ENCODE results near the gene GAPVD1.
"Not testable (repeated sequence)": the region's sequence is repeated elsewhere in the genome, so short reads cannot be mapped to it uniquely, and the experiment has no call there.

Gene GAPVD1

DNA sequence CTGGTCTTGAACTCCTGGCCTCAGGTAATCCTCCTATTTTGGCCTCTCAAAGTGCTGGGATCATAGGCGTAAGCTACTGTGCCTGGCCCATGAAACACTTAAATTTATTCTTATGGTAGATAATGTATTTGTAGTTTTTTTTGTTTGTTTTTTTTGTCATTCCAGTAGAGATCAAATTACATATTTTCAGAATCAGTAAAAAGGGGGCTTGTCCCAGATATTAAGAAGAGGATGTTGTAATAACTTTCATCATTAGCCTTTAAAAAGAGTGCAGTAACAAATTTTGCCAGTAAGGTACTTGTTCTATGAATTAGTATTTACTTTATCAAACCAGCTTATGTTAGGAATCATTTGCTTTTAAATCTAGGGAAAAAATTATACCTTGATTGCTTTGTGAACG lies 42.6 kb downstream of the GAPVD1 start:
- in situ Hi-C loops (cut with MboI; ENCODE audit: low sequenced_read_pairs) = no loop called here

DNA sequence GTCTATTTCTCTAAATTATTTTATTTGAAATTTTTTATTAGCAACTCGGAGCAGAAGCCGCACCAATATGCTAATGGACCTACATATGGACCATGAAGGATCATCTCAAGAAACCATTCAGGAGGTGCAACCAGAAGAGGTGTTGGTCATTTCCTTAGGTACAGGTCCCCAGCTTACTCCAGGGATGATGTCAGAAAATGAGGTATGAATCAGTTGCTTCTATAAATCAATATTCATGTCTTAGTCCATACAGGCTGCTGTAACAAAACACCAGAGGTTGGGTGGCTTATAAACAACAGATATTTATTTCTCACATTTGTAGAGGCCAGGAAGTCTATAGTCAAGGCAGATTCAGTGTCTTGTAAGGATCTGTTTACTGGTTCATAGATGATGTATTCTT lies 50.8 kb downstream of the GAPVD1 start:
- in situ Hi-C loops (cut with MboI; ENCODE audit: low sequenced_read_pairs) = no loop called here

DNA sequence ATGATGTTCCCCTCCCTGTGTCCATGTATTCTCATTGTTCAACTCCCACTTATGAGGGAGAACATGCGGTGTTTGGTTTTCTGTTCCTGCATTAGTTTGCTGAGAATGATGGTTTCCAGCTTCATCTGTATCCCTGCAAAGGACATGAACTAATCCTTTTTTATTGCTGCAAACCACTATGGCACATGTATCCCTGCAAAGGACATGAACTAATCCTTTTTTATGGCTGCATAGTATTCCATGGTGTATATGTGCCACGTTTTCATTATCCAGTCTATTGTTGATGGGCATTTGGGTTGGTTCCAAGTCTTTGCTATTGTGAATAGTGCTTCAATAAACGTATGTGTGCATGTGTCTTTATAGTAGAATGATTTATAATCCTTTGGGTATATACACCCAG lies 54.7 kb downstream of the GAPVD1 start:
- in situ Hi-C loops (cut with MboI; ENCODE audit: low sequenced_read_pairs) = not testable (repeated sequence)

DNA sequence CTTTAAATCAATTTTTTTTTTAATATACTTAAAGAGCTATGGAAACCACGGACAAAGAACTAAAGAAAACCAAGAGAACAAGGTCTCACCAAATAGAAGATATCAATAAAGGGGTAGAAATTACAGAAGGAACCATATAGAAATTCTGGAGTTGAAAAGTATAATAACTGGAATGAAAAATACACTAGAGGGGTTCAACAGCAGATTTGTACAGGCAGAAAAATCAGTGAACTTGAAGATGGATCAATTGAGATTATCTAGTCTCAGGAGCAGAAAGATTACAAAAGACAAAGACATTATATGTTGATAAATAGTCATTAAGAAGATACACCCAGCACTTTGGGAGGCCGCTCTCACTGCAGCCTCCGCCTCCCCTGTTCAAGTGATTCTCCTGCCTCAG lies 56.1 kb downstream of the GAPVD1 start:
- in situ Hi-C loops (cut with MboI; ENCODE audit: low sequenced_read_pairs) = no loop called here

DNA sequence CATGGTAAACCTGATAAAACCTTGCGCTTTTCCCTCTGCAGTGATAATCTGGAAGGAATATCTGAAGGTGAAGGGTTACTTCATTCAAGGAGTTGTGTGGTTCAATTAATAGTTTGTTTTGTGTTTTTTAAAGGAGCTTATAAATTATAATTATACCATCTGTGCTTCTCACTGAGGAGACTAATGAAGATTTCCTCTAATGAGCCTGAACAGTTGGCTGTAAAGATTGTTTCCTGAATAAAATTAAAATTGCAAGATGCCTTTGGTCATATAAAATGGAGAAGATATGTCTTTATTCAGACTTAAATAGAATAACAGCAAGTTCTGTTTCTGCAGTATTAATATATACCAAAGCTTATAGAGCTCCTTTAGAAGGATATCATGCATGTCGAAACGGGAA lies 59.9 kb downstream of the GAPVD1 start:
- in situ Hi-C loops (cut with MboI; ENCODE audit: low sequenced_read_pairs) = no loop called here

DNA sequence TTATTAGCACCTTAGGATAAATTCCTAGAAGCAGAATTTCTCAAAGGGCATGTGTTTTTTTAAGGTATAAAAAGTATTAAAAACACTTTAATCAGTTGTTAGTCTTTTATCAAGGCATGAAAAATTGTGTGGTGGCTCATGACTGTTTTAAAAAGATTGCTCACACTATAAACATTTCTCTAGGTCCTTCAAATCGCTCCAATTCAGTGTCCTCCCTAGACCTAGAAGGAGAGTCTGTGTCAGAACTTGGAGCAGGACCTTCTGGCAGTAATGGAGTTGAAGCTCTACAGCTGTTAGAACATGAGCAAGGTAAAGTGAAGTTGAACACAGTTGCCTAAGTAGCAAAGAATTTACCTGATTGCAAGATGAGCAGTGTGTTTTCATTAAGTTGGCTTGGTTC lies 62.0 kb downstream of the GAPVD1 start:
- in situ Hi-C loops (cut with MboI; ENCODE audit: low sequenced_read_pairs) = no loop called here

DNA sequence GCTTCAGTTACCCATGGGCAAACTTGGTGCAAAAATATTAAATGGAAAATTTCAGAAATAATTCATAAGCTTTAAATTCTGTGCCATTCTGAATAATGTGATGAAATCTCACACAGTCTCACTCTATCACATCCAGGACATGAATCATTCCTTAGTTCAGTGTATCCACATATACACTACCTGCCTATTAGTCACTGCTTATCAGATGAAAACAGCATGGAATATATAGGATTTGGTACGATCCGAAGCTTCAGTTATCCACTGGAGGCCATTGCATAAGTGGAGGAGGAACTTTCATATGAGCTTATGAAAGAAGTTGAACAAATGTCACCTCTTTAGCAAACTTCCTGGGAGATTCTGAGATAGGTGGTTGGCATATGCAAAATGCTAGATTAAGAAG lies 64.2 kb downstream of the GAPVD1 start:
- in situ Hi-C loops (cut with MboI; ENCODE audit: low sequenced_read_pairs) = no loop called here

DNA sequence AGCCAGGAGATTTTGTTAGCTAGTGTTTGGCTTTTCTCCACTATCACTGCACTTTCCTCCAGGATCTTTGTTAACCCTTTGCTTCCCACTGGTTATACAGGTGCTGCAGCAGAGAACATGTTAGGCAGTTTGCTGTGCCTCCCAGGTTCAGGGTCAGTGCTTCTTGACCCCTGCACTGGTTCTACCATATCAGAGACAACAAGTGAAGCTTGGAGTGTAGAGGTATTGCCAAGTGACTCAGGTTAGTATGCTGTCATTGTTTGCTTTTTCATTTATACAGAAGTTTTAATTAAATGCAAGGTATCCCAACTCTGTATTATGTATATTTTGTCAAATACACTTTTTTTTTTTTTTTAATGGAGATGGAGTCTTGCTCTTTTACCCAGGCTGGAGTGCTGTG lies 68.4 kb downstream of the GAPVD1 start:
- in situ Hi-C loops (cut with MboI; ENCODE audit: low sequenced_read_pairs) = no loop called here

DNA sequence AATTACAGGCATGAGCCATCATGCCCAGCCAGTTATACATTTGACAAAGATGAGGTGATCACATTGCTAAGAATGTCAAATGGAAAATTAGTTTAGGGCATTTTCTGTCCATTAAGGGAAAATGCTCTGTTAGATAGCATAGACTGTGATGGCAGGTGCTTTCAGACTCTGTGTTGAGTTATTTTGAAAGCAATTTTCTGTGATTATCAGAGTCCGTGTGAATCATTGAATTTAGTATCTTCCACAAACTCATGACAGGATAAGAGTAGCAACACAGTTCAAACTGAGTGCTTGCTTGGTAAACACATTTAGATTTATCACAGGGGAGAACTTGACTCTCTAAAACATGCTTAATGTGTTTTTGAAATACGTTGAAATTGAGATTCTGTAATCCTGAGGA lies 69.0 kb downstream of the GAPVD1 start:
- in situ Hi-C loops (cut with MboI; ENCODE audit: low sequenced_read_pairs) = no loop called here

DNA sequence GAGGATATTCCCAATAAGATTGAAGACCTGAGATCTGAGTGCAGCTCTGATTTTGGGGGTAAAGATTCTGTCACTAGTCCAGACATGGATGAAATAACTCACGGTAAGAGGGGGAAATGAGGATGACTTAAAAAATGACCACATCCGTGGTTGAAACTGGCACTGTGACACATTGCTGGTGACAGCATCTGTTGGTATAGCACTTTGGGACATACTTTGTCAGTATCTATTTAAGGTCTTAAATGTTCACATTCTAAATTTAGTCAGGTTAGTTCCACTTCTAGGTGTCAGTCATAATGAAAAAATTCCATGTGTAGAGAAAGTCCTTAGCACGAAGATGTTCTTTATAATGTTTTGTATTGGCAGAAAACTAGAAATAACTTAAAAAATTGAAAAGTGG lies 70.9 kb downstream of the GAPVD1 start:
- in situ Hi-C loops (cut with MboI; ENCODE audit: low sequenced_read_pairs) = no loop called here

DNA sequence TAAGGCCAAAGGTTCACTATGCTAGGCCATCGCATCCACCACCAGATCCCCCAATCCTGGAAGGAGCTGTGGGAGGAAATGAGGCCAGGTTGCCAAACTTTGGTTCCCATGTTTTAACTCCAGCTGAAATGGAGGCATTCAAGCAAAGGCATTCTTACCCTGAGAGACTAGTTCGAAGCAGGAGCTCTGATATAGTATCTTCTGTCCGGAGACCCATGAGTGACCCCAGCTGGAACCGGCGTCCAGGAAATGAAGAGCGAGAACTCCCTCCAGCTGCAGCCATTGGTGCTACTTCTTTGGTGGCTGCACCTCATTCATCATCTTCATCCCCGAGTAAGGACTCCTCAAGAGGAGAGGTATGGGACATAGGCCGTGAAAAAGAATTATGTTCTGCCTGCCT lies 75.6 kb downstream of the GAPVD1 start:
- in situ Hi-C loops (cut with MboI; ENCODE audit: low sequenced_read_pairs) = no loop called here

DNA sequence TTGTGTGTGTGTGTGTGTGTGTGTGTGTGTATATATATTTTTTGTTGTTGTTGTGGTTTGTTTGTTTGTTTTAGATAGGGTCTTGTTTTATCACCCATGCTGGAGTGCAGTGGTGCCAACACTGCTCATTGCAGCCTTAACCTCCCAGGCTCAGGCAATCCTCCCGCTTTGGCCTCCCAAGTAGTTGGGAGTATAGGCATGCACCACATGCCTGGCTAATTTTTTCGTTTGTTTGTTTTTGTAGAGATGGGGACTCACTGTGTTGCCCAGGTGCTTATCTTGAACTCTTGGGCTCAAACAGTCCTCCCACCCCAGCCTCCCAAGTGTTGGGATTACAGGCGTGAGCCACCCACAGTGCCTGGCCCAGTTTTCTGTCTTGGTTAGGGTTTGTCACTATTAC lies 77.3 kb downstream of the GAPVD1 start:
- in situ Hi-C loops (cut with MboI; ENCODE audit: low sequenced_read_pairs) = no loop called here

DNA sequence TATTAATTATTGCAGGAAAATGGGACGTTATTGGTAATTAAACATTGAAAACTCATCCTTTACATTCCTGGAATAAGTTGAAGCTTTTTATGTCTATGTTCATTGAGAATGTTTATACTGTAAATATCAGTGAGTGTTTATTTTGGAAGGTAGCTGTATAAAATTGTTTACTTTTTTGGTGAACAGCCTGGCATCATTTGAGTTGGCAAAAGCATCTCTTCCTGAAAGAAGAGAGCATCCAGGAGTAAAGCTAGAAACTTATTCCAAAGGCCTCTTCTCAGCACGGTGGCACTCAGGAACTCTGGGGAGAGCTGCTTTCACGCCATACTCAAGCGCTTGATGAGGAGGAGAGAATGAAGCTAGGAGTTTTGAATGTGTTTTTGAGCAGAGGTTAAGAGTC lies 79.9 kb downstream of the GAPVD1 start:
- in situ Hi-C loops (cut with MboI; ENCODE audit: low sequenced_read_pairs) = no loop called here

DNA sequence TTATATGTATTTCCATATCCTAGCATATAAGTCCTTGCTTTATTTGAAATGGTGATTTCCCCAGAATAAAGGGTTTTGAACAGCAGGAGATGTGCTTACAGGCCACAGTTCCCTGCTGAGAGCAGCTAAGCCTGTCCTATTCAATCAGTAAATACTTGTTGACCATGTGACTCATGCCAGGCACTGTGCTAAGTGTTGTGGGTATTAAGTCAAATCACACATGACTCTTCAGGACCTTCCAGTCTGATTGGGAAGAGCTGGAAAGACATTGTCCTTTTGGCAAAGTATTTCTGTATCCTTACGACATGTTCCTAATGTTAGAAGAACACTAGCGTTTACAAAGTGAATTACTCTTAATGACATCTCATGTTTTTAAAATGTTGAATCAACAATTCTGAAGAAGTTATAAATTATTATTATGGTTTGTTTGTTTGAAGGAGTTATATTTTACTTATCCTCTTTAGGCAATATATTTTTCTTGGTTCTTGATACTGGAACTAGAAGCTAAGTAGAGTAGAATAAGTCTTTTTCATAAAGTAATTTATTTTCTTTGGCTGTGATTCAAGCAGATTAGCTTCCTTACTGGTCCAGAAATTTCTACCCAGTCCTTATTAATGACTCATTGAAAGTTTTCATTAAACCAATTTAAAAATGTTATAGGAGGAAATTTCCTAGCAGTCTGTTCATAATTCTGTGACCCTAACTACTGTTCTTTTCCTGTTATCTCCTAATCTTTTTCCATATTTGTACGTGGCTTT lies 82.1 kb downstream of the GAPVD1 start:
- in situ Hi-C loops (cut with MboI; ENCODE audit: low sequenced_read_pairs) = no loop called here

DNA sequence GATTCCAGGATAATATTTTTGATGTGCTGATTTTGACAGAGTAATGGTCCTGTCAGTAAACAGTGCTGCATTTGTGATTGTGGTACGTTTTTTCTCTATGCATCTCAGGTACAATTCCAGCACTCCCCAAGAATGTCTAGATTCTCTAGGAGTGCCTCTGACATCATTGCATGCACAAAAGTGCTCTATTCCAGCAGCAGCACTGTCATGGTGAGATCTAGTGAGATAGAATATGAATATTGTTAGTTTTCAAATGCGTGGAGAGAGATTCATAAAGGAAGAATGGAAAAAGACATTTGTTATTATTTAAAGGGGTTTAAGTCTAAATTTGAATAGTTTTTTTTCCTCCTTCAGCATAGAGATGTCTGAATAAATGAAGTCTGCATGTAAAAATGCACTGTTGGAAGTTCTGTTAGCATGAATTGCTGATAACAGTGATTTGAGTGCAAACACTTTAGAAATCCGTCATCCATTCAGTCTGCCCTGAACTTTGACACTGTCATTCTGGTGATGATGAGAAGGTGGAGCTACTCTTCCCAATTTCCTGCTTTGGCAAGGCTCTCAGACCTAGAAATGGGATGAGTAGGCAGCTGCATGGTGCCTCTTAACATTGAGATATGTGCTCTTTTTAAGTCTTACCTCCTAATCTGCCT lies 84.6 kb downstream of the GAPVD1 start:
- in situ Hi-C loops (cut with MboI; ENCODE audit: low sequenced_read_pairs) = no loop called here

DNA sequence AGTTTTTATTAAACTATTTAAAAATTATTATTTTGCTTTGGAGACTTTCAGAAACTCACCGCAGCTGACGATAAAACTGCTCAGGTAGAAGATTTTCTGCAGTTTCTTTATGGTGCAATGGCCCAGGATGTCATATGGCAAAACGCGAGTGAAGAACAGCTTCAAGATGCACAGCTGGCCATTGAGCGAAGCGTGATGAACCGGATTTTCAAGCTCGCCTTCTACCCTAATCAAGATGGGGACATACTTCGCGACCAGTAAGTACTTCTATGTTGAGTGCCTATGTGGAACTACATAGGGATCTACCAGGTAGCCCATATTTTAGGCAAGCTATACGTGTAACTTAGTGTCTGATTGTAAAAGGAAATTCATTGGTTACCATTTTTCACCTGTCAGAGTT lies 94.0 kb downstream of the GAPVD1 start:
- in situ Hi-C loops (cut with MboI; ENCODE audit: low sequenced_read_pairs) = no loop called here

DNA sequence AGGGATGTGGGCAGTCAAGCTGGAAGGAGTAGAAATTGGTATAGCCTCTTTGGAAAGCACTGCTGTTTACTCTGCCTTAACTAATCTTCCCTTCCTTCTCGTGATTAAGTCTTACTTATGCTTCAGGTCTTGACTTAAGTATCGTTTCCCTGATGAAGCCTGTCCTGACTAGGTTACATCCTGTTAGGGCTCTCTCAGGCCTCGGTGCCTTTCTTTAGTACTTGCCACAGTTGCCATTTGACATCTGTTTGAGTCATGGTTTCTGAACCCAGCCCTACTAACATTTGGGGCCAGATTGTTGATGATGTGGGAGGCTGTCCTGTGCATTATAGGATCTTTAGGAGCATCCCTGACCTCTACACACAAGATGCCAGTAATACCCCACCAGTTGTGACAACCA lies 94.4 kb downstream of the GAPVD1 start:
- in situ Hi-C loops (cut with MboI; ENCODE audit: low sequenced_read_pairs) = no loop called here

DNA sequence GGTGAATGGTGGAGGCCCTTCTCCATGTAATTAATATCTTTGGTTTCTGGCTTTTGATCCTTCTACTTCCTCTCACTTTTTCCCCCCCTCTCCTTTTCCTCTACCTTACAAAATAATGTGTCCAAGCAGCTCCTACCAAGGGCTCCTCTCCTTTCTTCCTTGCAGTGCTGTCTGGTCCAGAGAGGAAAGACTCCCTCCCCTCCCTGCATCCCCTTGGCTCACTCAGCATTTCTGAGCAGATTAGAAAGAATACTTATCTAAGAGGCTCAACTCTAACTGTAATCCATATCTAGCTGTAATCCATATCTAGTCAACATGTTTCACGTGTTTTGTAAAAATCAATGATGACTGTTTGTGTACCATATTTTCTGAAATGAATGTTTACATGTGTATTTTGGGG lies 97.4 kb downstream of the GAPVD1 start:
- in situ Hi-C loops (cut with MboI; ENCODE audit: low sequenced_read_pairs) = no loop called here

DNA sequence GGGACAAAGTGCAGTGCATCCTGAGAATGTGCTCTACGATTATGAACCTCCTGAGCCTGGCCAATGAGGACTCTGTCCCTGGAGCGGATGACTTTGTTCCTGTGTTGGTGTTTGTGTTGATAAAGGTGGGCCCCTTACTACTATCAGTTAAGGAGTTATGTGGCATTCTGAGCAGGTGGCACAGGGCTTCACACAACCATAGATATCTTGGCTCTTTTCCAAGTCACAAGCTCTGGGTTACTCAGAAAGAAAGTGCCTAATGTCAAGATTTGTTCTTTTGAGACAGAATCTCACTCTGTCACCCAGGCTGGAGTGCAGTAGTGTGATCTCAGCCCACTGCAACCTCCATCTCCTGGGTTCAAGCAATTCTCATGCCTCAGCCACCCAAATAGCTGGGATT lies 99.0 kb downstream of the GAPVD1 start:
- in situ Hi-C loops (cut with MboI; ENCODE audit: low sequenced_read_pairs) = no loop called here

DNA sequence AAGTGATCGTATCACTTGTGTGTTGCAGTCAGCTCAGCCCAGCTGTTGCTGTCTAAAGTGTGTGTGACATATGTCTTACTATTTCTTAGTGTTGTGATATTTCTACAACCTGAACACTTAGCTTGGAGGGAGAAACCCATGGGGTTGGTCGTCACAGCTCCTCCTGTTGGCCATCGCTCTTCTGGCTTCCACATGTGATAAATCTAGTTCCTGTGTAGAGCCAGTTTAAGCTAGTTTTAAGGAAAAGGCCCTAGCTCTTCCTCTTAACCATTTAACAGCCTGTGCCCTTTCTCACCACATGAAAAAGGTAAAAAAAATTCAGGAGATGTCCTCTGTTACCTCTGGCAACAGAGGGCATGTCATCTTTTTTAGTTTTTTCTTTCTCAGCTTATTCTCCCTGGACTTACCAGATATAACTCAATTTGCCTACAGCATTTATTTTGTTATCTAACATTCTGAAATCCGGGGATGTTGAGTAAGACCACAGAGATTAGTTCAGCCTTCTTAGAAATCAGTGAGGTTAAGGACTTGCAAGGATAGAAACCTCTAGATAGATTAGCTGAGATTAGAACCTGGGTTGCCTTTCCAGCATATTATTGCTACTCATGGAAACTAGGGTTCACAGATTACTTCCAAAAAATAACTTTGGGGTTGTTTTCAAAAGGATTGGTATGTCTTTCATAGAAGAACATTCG lies 100.4 kb downstream of the GAPVD1 start:
- in situ Hi-C loops (cut with MboI; ENCODE audit: low sequenced_read_pairs) = no loop called here

DNA sequence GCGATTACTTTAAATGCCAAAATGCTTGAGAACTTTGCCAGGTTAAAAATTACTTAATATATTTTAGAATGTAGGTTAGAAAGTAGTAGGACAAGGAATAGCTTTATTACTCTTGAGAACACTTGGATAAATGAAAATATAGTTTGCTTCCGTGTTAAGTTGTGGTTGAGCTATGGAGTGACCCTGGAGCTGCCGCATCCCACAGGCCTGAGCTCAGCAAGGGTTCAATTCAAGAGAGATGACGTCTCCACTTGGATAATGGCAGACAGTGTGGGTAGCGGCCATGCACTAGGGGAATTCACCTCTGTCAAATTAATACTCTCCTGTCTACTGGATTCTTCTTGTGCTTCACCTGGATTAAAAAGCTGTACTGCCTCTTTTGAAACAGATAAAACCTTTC lies 105.0 kb downstream of the GAPVD1 start:
- in situ Hi-C loops (cut with MboI; ENCODE audit: low sequenced_read_pairs) = no loop called here

DNA sequence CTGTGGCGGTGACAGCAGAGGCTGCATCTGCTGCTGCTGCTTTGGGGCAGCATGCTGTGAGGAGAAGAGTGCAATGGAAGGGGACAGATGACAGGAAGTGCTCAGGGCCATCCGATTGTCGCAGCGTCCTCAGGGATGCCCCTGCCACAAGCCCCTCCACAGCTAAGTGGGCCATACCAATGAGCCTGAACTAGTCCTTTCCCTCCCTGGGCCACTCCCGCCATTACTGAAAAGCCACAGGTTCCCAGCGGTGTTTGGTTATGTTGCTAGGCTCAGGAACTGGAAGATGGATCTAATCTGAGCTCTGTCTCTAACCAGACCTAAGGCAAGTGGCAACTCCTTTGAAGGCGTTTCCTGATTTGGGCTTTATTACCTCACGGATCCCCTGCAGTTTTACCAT lies 109.2 kb downstream of the GAPVD1 start:
- in situ Hi-C loops (cut with MboI; ENCODE audit: low sequenced_read_pairs) = no loop called here

Measured in HL-60/S4 treated with phorbol 12-myristate 13-acetate at 8.2 ng/mL for 4 days and 3 days (cell line).